GM12878 (cell line): ENCODE data around the gene HEPACAM. TPM values are rescaled to one million over a fixed set of nuclear protein-coding genes. Genes with fewer than 3 reads are reported as not detected.

ENCODE experiments used
- ATAC-seq: fragments of 200-7000 bp; cut with Tn5 transposase; 3 replicates; pipeline ENCODE4 v1.9.1; 2020; ENCODE audit warnings: mild to moderate bottlenecking, moderate library complexity
- BruUV-seq: library from RNA; stranded (reverse); fragments of 400-500 nt; replicated peaks from 2 replicates; lab custom pipeline; 2021; lab: Mats Ljungman, UMichigan
- CTCF ChIA-PET: fragments of 300-600 bp; sonication (Branson Sonifier 250); formaldehyde crosslinking; extraction: SDS; loops from one replicate; lab custom pipeline; 2021; ENCODE audit warnings: inconsistent platforms; lab: Yijun Ruan, JAX
- POLR2A ChIA-PET: fragments of 350-600 bp; formaldehyde crosslinking; extraction: SDS; loops from one replicate; lab custom pipeline; 2021; ENCODE audit warnings: inconsistent platforms; lab: Charles Lee
- RAD21 ChIA-PET: fragments of 300-600 bp; sonication (Branson Sonifier 250); formaldehyde crosslinking; loops from one replicate; lab custom pipeline; 2023; ENCODE audit warnings: antibody characterized with exemption; ENCODE audit not compliant: unreplicated experiment; lab: Charles Lee
- SMC1A ChIA-PET: fragments of 300-600 bp; sonication (Branson Sonifier 250); formaldehyde crosslinking; loops from one replicate; lab custom pipeline; 2023; ENCODE audit not compliant: unreplicated experiment, uncharacterized antibody; lab: Charles Lee
- DNase-seq: peaks from one replicate; pipeline ENCODE4 v3.0.0-alpha.2; 2011; ENCODE audit warnings: low read depth, low spot score
- FAIRE-seq: peaks from 3 replicates; lab custom pipeline; 2011; peaks lifted over from hg19 to GRCh38; lab: Jason Lieb, UNC
- H2AFZ ChIP-seq: 2 replicates; pipeline ENCODE4 v1.6.0; 2011; ENCODE audit warnings: low read depth, low read length, control low read depth; ENCODE audit not compliant: control insufficient read depth
- H3K27ac ChIP-seq: 2 replicates; pipeline ENCODE4 v1.5.1; 2011; ENCODE audit warnings: control low read depth; ENCODE audit not compliant: control insufficient read depth, insufficient read depth
- H3K27me3 ChIP-seq, 2 experiments: replicated peaks in 1 of 2; 2 replicates each; pipeline versions ENCODE4 v1.6.0 to v1.6.1; 2011; ENCODE audit warnings: low read length in 1 of 2; ENCODE audit not compliant: control insufficient read depth in 2 of 2, insufficient read depth in 2 of 2
- H3K36me3 ChIP-seq, 2 experiments: 2 replicates each; pipeline ENCODE4 v1.5.1; 2011; ENCODE audit warnings: low read length in 1 of 2; ENCODE audit not compliant: control insufficient read depth in 2 of 2, insufficient read depth in 2 of 2
- H3K4me1 ChIP-seq: 2 replicates; pipeline ENCODE4 v1.6.1; 2011; ENCODE audit warnings: mild to moderate bottlenecking, low read length, moderate library complexity, mixed read lengths; ENCODE audit not compliant: control insufficient read depth, insufficient read depth
- H3K4me2 ChIP-seq: 2 replicates; pipeline ENCODE4 v1.6.0; 2011; ENCODE audit warnings: control low read depth; ENCODE audit not compliant: control insufficient read depth, insufficient read depth
- H3K4me3 ChIP-seq: fragments of 200-600 bp; sonication (generic); 2 replicates; pipeline ENCODE4 v1.5.1; 2016
- H3K79me2 ChIP-seq: 2 replicates; pipeline ENCODE4 v1.6.0; 2011; ENCODE audit warnings: low read length; ENCODE audit not compliant: control insufficient read depth, insufficient read depth
- H3K9ac ChIP-seq: 2 replicates; pipeline ENCODE4 v1.8.0; 2011; ENCODE audit warnings: low read length, control low read depth, mixed read lengths; ENCODE audit not compliant: control insufficient read depth, insufficient read depth
- H3K9me3 ChIP-seq: replicated peaks from 3 replicates; pipeline ENCODE4 v1.5.1; 2011; ENCODE audit warnings: mild to moderate bottlenecking, low read length; ENCODE audit not compliant: control insufficient read depth, insufficient read depth
- H4K20me1 ChIP-seq: 2 replicates; pipeline ENCODE4 v1.6.0; 2011; ENCODE audit not compliant: control insufficient read depth, insufficient read depth
- BCL11A ChIP-seq: IDR thresholded peaks from 2 replicates; pipeline ENCODE4 v1.6.1; 2011; ENCODE audit warnings: low read depth, low read length
- CTCF ChIP-seq, 3 experiments: IDR thresholded peaks in 2 of 3; conservative IDR thresholded peaks in 1 of 3; 2 replicates each; pipeline ENCODE4 v1.5.1; 2011; ENCODE audit warnings: low read depth in 3 of 3, low read length in 3 of 3, mild to moderate bottlenecking in 3 of 3, control low read depth in 2 of 3, moderate library complexity in 2 of 3, inconsistent platforms in 1 of 3, mixed read lengths in 1 of 3; ENCODE audit not compliant: control insufficient read depth in 2 of 3, insufficient read depth in 1 of 3; ENCODE audit errors: extremely low read depth in 1 of 3
- HCFC1 ChIP-seq: fragments of 150-350 bp; IDR thresholded peaks from 2 replicates; pipeline ENCODE4 v1.6.1; 2014; ENCODE audit warnings: low read length
- HDGF ChIP-seq: fragments of 450-650 bp; IDR thresholded peaks from 2 replicates; pipeline ENCODE4 v1.6.1; 2016; ENCODE audit warnings: antibody characterized with exemption
- POLR2AphosphoS2 ChIP-seq: IDR thresholded peaks from 2 replicates; pipeline ENCODE4 v1.6.1; 2011; ENCODE audit warnings: low read depth, mild to moderate bottlenecking, low read length, improper control_type of control experiment, moderate library complexity
- SMAD1 ChIP-seq: fragments of 450-650 bp; IDR thresholded peaks from 2 replicates; pipeline ENCODE4 v1.6.1; 2018; ENCODE audit warnings: mild to moderate bottlenecking, low read depth; ENCODE audit not compliant: partially characterized antibody
- ZNF217 ChIP-seq: fragments of 450-650 bp; IDR thresholded peaks from 2 replicates; pipeline ENCODE4 v1.6.1; 2017; ENCODE audit warnings: antibody characterized with exemption, mild to moderate bottlenecking
- WGBS: methylation state at CpG from one replicate; pipeline ENCODE4 v1.1.6; 2016; ENCODE audit warnings: low lambda C conversion rate; ENCODE audit not compliant: insufficient replicate concordance, insufficient coverage; ENCODE audit errors: missing lambda C conversion rate; 5-methylcytosine and 5-hydroxymethylcytosine counted together
- in situ Hi-C: fragments of 300-500 bp; cut with MboI; formaldehyde crosslinking; loops from 9 replicates; pipeline ENCODE4 v1.14.3; 2018; ENCODE audit warnings: mixed read lengths
- intact Hi-C: fragments of 100-400 bp; cut with micrococcal nuclease; formaldehyde crosslinking; loops from one replicate; pipeline ENCODE4 v1.14.2; 2022; ENCODE audit not compliant: unreplicated experiment
- polyA plus RNA-seq, 11 experiments: library from polyadenylated mRNA; depleted of rRNA in 4 of 11; unstranded in 6 of 11; stranded (reverse) in 5 of 11; fragments of >200 nt; fragmentation: Nextera tagmentation in 4 of 11; fragmentation: Illumina TruSeq in 1 of 11; extraction: Ambion mirVana in 4 of 11; extraction: Trizol in 1 of 11; gene quantifications; 1 replicate in 1 of 11; 2 replicates in 10 of 11; pipeline versions ENCODE4 v1.2.1 to v1.2.3, GENCODE V29; 2011 to 2016; ENCODE audit warnings: inconsistent platforms in 2 of 11, missing spikeins in 2 of 11, low read depth in 1 of 11
- total RNA-seq, 4 experiments: library from RNA; depleted of rRNA in 3 of 4; stranded (reverse); fragments of >200 nt in 3 of 4; fragmentation: Illumina TruSeq in 1 of 4; extraction: Trizol in 1 of 4; gene quantifications; 2 replicates each; pipeline versions ENCODE4 v1.2.1 to v1.2.3, GENCODE V29; 2013 to 2021
- TF ChIP-seq, protein P1 (sequence below): IDR thresholded peaks from 2 replicates; pipeline ENCODE4 v1.6.1; 2011; ENCODE audit warnings: low read depth, low read length, improper control_type of control experiment, borderline replicate concordance

HEPACAM gene
- total and polyA plus RNA-seq, 10 of the 15 experiments (the other 5 are each of a cell fraction or from before 2014, with no cell fraction given) = 0.03 TPM; not detected in 9

- no peak for TF ChIP-seq ZNF217
- TF ChIP-seq CTCF (IDR thresholded peaks at IDR 0.05 in 2 of 3, conservative IDR thresholded peaks at IDR 0.05 in 1 of 3; ENCODE audit: control insufficient read depth in 2 of 3, extremely low read depth in 1 of 3, insufficient read depth in 1 of 3, low read depth in 3 of 3, low read length in 3 of 3) = no peak
- no peak for TF ChIP-seq POLR2AphosphoS2
- TF ChIP-seq HDGF = no peak
- no peak for TF ChIP-seq BCL11A
- TF ChIP-seq SMAD1 = no peak
- TF ChIP-seq, protein P1, sequence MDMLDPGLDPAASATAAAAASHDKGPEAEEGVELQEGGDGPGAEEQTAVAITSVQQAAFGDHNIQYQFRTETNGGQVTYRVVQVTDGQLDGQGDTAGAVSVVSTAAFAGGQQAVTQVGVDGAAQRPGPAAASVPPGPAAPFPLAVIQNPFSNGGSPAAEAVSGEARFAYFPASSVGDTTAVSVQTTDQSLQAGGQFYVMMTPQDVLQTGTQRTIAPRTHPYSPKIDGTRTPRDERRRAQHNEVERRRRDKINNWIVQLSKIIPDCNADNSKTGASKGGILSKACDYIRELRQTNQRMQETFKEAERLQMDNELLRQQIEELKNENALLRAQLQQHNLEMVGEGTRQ = no peak
- no peak for TF ChIP-seq HCFC1
- TF ChIP-seq, all 136 proteins: peak for 0
- H2AFZ ChIP-seq = no peak overlapping the region
- no peaks in the 10 kb centered on the region for H3K79me2 ChIP-seq
- peaks cover 0 to 4% of the 10 kb centered on the region in 2 experiments for H3K27me3 ChIP-seq
- FAIRE-seq = no peak
- H3K9ac ChIP-seq = no peak overlapping the region
- no peak for DNase-seq
- H3K36me3 ChIP-seq = no peaks in the 10 kb centered on the region
- no peak overlapping the region for H3K27ac ChIP-seq
- no peak overlapping the region for H3K4me2 ChIP-seq
- ChIA-PET SMC1A (no interaction called here), CTCF (interaction anchor here (0.9 to 1.0 kb wide), 2 partner anchors 21 to 409 kb away, joined by 3 read pairs; no protein-coding TSS in a partner anchor), RAD21 (no interaction called here), POLR2A (no interaction called here)
- WGBS = 0% methylated on average over 3 of the region's 3 CpGs
- no peaks in the 10 kb centered on the region for H4K20me1 ChIP-seq
- in situ Hi-C loops (no loop called here), intact Hi-C loops (no loop called here)
- no peak overlapping the region for H3K4me3 ChIP-seq
- ATAC-seq = no peak
- BruUV-seq = no TSS peak
- H3K9me3 ChIP-seq = no peaks in the 10 kb centered on the region; the same call in 2 of the 3 replicates
- H3K4me1 ChIP-seq = no peaks in the 10 kb centered on the region
Measured at GRCh38 chr11:124937336-124937935, 1.6 kb upstream of the HEPACAM start.
